B cell (primary cell): ENCODE results near the gene HAND2. TPM values are rescaled to one million over a fixed set of nuclear protein-coding genes. Genes with fewer than 3 reads are reported as not detected.

ENCODE experiments used
- ATAC-seq: fragments of 200-7000 bp; cut with Tn5 transposase; one replicate; pipeline ENCODE4 v1.10.0; 2021; ENCODE audit warnings: low read depth, mild to moderate bottlenecking, moderate number of reproducible peaks, moderate library complexity
- CTCF ChIA-PET: fragments of 350-600 bp; sonication (Branson Sonifier 250); formaldehyde crosslinking; loops from one replicate; lab custom pipeline; 2021; ENCODE audit warnings: antibody characterized with exemption, inconsistent platforms; lab: Charles Lee
- POLR2A ChIA-PET: fragments of 350-600 bp; sonication (Branson Sonifier 250); formaldehyde crosslinking; loops from one replicate; lab custom pipeline; 2021; ENCODE audit warnings: antibody characterized with exemption; lab: Charles Lee
- DNase-seq: peaks from one replicate; pipeline ENCODE4 v3.0.0; 2013
- H2AFZ ChIP-seq: 2 replicates; pipeline ENCODE4 v1.6.1; 2012; ENCODE audit warnings: mild to moderate bottlenecking, low read depth, low read length; ENCODE audit not compliant: insufficient read depth, poor library complexity, severe bottlenecking
- H3K27ac ChIP-seq, 2 donors: 1 replicate in 1 of 2; 2 replicates in 1 of 2; pipeline ENCODE4 v1.5.1; 2012 to 2013; ENCODE audit warnings: low read length in 2 of 2, mild to moderate bottlenecking in 2 of 2, moderate library complexity in 1 of 2
- H3K27me3 ChIP-seq, 4 experiments: fragments of 200-600 bp in 1 of 4; sonication (generic) in 1 of 4; replicated peaks in 1 of 4; 1 replicate in 2 of 4; 2 replicates in 2 of 4; pipeline versions ENCODE4 v1.6.1 to v1.7.0; 2013 to 2016; ENCODE audit warnings: low read length in 3 of 4, mild to moderate bottlenecking in 2 of 4, mixed read lengths in 1 of 4, moderate library complexity in 1 of 4; ENCODE audit not compliant: insufficient read depth in 4 of 4, control insufficient read depth in 3 of 4; ENCODE audit errors: control extremely low read depth in 1 of 4
- H3K36me3 ChIP-seq, 2 experiments: replicated peaks in 1 of 2; 1 replicate in 1 of 2; 2 replicates in 1 of 2; pipeline versions ENCODE4 v1.6.1 to v1.7.1; 2013; ENCODE audit warnings: low read length in 1 of 2; ENCODE audit not compliant: insufficient read depth in 2 of 2, control insufficient read depth in 1 of 2; ENCODE audit errors: control extremely low read depth in 1 of 2, extremely low read depth in 1 of 2
- H3K4me1 ChIP-seq, 2 donors: fragments of 200-600 bp in 1 of 2; sonication (generic) in 1 of 2; 1 replicate in 1 of 2; 2 replicates in 1 of 2; pipeline versions ENCODE4 v1.5.1 to v1.6.1; 2013 to 2017; ENCODE audit warnings: low read length in 2 of 2; ENCODE audit not compliant: control insufficient read depth in 2 of 2, insufficient read depth in 2 of 2
- H3K4me2 ChIP-seq: replicated peaks from 2 replicates; pipeline ENCODE3; 2012; ENCODE audit warnings: mild to moderate bottlenecking, low read depth, low read length; ENCODE audit not compliant: poor library complexity, severe bottlenecking
- H3K4me3 ChIP-seq, 5 experiments: fragments of 200-600 bp in 1 of 5; sonication (generic) in 1 of 5; 1 replicate in 3 of 5; 2 replicates in 2 of 5; pipeline versions ENCODE4 v1.5.1 to v1.7.0; 2011 to 2016; ENCODE audit warnings: low read length in 4 of 5, mild to moderate bottlenecking in 4 of 5, low read depth in 2 of 5, control low read depth in 1 of 5, moderate library complexity in 1 of 5; ENCODE audit not compliant: insufficient read depth in 1 of 5; ENCODE audit errors: control extremely low read depth in 1 of 5, extremely low read depth in 1 of 5
- H3K79me2 ChIP-seq: fragments of 200-600 bp; sonication (generic); one replicate; pipeline ENCODE4 v1.6.0; 2016; ENCODE audit warnings: low read length; ENCODE audit not compliant: control insufficient read depth, insufficient read depth
- H3K9ac ChIP-seq: fragments of 200-600 bp; sonication (generic); 2 replicates; pipeline ENCODE4 v1.6.1; 2017; ENCODE audit warnings: mild to moderate bottlenecking, low read length, moderate library complexity
- H3K9me3 ChIP-seq, 3 donors: one replicate each; pipeline versions ENCODE4 v1.6.1 to v1.7.1; 2013; ENCODE audit warnings: low read length in 2 of 3; ENCODE audit not compliant: control insufficient read depth in 2 of 3, insufficient read depth in 1 of 3; ENCODE audit errors: control extremely low read depth in 1 of 3
- H4K20me1 ChIP-seq: 2 replicates; pipeline ENCODE4 v1.6.0; 2012; ENCODE audit warnings: mild to moderate bottlenecking, low read length; ENCODE audit not compliant: insufficient read depth, control insufficient read depth, poor library complexity, severe bottlenecking
- H3K27ac Mint-ChIP-seq: one replicate; pipeline ENCODE4 v1.8.0; 2021; ENCODE audit warnings: mixed read lengths
- H3K27me3 Mint-ChIP-seq: one replicate; pipeline ENCODE4 v1.8.0; 2021; ENCODE audit warnings: mixed read lengths
- H3K4me1 Mint-ChIP-seq: one replicate; pipeline ENCODE4 v1.8.0; 2021; ENCODE audit warnings: mixed read lengths
- H3K4me3 Mint-ChIP-seq: one replicate; pipeline ENCODE4 v1.8.0; 2021; ENCODE audit warnings: mixed read lengths
- H3K9me3 Mint-ChIP-seq: one replicate; pipeline ENCODE4 v1.8.0; 2022; ENCODE audit warnings: mixed read lengths; ENCODE audit not compliant: insufficient read depth
- EZH2 ChIP-seq: IDR thresholded peaks from 2 replicates; pipeline ENCODE4 v1.6.1; 2012; ENCODE audit warnings: borderline replicate concordance, low read depth, mild to moderate bottlenecking, moderate library complexity, low read length; ENCODE audit not compliant: insufficient read depth, poor library complexity, severe bottlenecking
- WGBS: methylation state at CpG from one replicate; pipeline ENCODE4 v1.1.5; 2013; ENCODE audit warnings: missing lambda C conversion rate; ENCODE audit not compliant: insufficient coverage; 5-methylcytosine and 5-hydroxymethylcytosine counted together
- intact Hi-C: fragments of 100-400 bp; cut with micrococcal nuclease; formaldehyde crosslinking; loops from one replicate; pipeline ENCODE4 v1.10.0; 2022
- polyA plus RNA-seq: library from polyadenylated mRNA; depleted of rRNA; stranded (reverse); fragments of >200 nt; gene quantifications from 2 replicates; pipeline ENCODE4 v1.2.3, GENCODE V29; 2012
- total RNA-seq, 2 donors: library from RNA; stranded (reverse); fragments of 120-200 nt in 1 of 2; gene quantifications; 1 replicate in 1 of 2; 2 replicates in 1 of 2; pipeline versions ENCODE4 v1.2.3 to v1.2.4, GENCODE V29; 2013 to 2022
- TF ChIP-seq, protein P1 (sequence below): fragments of 200-600 bp; IDR thresholded peaks from one replicate; pipeline ENCODE4 v1.8.0; 2022; ENCODE audit warnings: antibody characterized with exemption, mild to moderate bottlenecking

HAND2 gene
- total and polyA plus RNA-seq, 2 donors (not counting 1 experiment from before 2014, with no cell fraction given): not detected

DNA sequence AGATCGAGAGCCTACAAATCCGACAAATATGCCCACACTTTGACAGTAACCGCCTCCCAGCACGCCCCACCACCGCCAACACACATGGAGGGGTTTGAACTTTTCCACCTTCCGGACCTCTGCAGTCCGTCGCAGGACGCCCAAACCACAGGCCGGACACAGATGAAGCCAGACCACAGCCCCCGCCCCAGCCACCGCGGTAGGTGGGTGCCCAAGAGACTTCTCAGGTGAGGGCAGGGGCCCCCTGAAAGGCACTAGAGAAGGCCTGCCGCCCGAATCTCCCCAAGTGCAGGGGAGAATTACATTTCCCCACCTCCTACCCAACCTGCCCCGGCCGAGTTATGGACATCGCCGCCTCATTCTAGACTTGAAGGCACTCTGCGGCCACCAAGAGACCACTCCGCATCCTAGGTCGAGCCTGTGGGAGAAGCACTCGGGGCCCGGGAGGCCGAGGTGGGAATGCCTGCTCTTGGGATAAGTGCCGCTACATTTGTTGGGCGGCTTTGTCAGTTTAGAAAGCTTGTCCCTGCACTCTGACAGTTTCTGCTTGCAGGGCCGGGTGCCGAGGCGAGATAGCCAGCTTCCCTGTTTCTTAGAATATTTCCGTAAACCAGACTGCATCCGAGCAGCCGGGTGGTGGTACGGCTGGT, 21.5 kb downstream of the HAND2 start:
- Histone ChIP-seq H3K9me3 (peaks cover 4 to 52% (median 5%) of the 10 kb centered on the region in 3 donors), H3K27me3 (peaks cover 0 to 91% (median 66%) of the 10 kb centered on the region in 4 experiments), H4K20me1 (no peaks in the 10 kb centered on the region), H3K4me2 (peak overlapping the region; percentile 86), H3K27ac (no peak overlapping the region), H3K36me3 (no peaks in the 10 kb centered on the region), H3K4me3 (peak overlapping the region in 3 of 5 experiments; percentile 18 to 55 (median 50)), H3K79me2 (no peaks in the 10 kb centered on the region), H2AFZ (peak overlapping the region; percentile 68), H3K9ac (peak overlapping the region; percentile 62), H3K4me1 (peaks cover 41 to 45% of the 10 kb centered on the region in 2 donors)
- WGBS: 5% methylated on average over 30 of the region's 34 CpGs
- ATAC-seq (no peak), DNase-seq (peak; percentile 47)
- ChIA-PET CTCF (interaction anchor here (1.2 kb wide), 1 partner anchor 88 kb away, joined by 4 read pairs; no protein-coding TSS in a partner anchor), POLR2A (no interaction called here)
- TF ChIP-seq, protein P1, sequence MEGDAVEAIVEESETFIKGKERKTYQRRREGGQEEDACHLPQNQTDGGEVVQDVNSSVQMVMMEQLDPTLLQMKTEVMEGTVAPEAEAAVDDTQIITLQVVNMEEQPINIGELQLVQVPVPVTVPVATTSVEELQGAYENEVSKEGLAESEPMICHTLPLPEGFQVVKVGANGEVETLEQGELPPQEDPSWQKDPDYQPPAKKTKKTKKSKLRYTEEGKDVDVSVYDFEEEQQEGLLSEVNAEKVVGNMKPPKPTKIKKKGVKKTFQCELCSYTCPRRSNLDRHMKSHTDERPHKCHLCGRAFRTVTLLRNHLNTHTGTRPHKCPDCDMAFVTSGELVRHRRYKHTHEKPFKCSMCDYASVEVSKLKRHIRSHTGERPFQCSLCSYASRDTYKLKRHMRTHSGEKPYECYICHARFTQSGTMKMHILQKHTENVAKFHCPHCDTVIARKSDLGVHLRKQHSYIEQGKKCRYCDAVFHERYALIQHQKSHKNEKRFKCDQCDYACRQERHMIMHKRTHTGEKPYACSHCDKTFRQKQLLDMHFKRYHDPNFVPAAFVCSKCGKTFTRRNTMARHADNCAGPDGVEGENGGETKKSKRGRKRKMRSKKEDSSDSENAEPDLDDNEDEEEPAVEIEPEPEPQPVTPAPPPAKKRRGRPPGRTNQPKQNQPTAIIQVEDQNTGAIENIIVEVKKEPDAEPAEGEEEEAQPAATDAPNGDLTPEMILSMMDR: no peak
- no peak for TF ChIP-seq EZH2
- Mint-ChIP-seq H3K4me3 (peak overlapping the region; percentile 86), H3K27ac (peak overlapping the region; percentile 46), H3K27me3 (peaks cover 83% of the 10 kb centered on the region), H3K4me1 (peaks cover 44% of the 10 kb centered on the region), H3K9me3 (no peaks in the 10 kb centered on the region)
- intact Hi-C loops: loop anchor here (5.0 kb wide), 2 partner anchors 176 to 704 kb away; partner anchors contain the start of gene HMGB2
